Fibroblast of skin of scalp (primary cell): Measurements from ENCODE around the gene SSX2. TPM values are rescaled to one million over a fixed set of nuclear protein-coding genes. Genes with fewer than 3 reads are reported as not detected.
"Not testable (repeated sequence)": the region's sequence is repeated elsewhere in the genome, so short reads cannot be mapped to it uniquely, and the experiment has no call there.

ENCODE experiments used
- DNase-seq: peaks from one replicate; pipeline ENCODE4 v3.0.0-alpha.2; 2013
- polyA plus RNA-seq, 2 experiments: library from polyadenylated mRNA; unstranded; fragments of 120-200 nt; gene quantifications; one replicate each; pipeline ENCODE4 v1.2.1, GENCODE V29; 2013; ENCODE audit not compliant: insufficient read length in 2 of 2

SSX2 gene
- polyA plus RNA-seq (2013, experiment 1 of 2; ENCODE audit: insufficient read length), result not detected
- not detected for polyA plus RNA-seq (2013, experiment 2 of 2; ENCODE audit: insufficient read length)

- DNase-seq, result not testable (repeated sequence)
These were observed at the start of gene SSX2 for GRCh38 chrX:52707078-52707477. Gene SSX2 (minus strand): TSS chrX:52707178. CDS start chrX:52705749, 1,429 bp downstream.

- DNase-seq, result not testable (repeated sequence)
These were observed 44.0 kb upstream of the SSX2 start, which contains the start of gene SSX2B for GRCh38 chrX:52750952-52751351. Gene SSX2B (plus strand): TSS chrX:52751252. CDS start chrX:52752681, 1,429 bp downstream.

GRCh38 chrX:52692034-52692433, 14.9 kb downstream of the SSX2 start:
- DNase-seq, result not testable (repeated sequence)

- DNase-seq, result not testable (repeated sequence)
These were observed 44.8 kb downstream of the SSX2 start for GRCh38 chrX:52662218-52662617.

- DNase-seq, result not testable (repeated sequence)
These were observed 51.5 kb downstream of the SSX2 start for GRCh38 chrX:52655475-52655874.

- not testable (repeated sequence) for DNase-seq
These were observed 52.2 kb downstream of the SSX2 start, which contains the start of gene SSX7 for GRCh38 chrX:52654800-52655199. Gene SSX7 (minus strand): TSS chrX:52654900. CDS start chrX:52653472, 1,428 bp downstream.

GRCh38 chrX:52650676-52651075, 56.3 kb downstream of the SSX2 start:
- not testable (repeated sequence) for DNase-seq

GRCh38 chrX:52648956-52649355, 58.0 kb downstream of the SSX2 start:
- not testable (repeated sequence) for DNase-seq
